Prostate gland (tissue), 2 donors: ENCODE measurements around the gene ARHGDIA. TPM values are rescaled to one million over a fixed set of nuclear protein-coding genes. Genes with fewer than 3 reads are reported as not detected.
A peak's percentile ranks its signal among the peaks of the same experiment; 100 is the strongest.

Experiments
- DNase-seq: peaks from one replicate; pipeline ENCODE4 v3.0.0-alpha.2; 2019; ENCODE audit warnings: low spot score
- H3K27ac ChIP-seq, 2 donors: fragments of 200-600 bp; sonication (generic); 2 replicates each; pipeline ENCODE4 v1.5.1; 2017 to 2019
- H3K27me3 ChIP-seq: fragments of 200-600 bp; sonication (generic); replicated peaks from 2 replicates; pipeline ENCODE4 v1.5.1; 2019; ENCODE audit not compliant: insufficient read depth
- H3K36me3 ChIP-seq, 2 donors: fragments of 200-600 bp; sonication (generic); 1 replicate in 1 of 2; 2 replicates in 1 of 2; pipeline versions ENCODE4 v1.5.1 to v1.8.1; 2017 to 2019
- H3K4me1 ChIP-seq: fragments of 200-600 bp; sonication (generic); replicated peaks from 2 replicates; pipeline ENCODE4 v1.5.1; 2019
- H3K4me3 ChIP-seq, 2 donors: fragments of 200-600 bp; sonication (generic); 2 replicates each; pipeline ENCODE4 v1.5.1; 2017 to 2019
- H3K9me3 ChIP-seq: fragments of 200-600 bp; sonication (generic); 2 replicates; pipeline ENCODE4 v1.5.1; 2017
- CTCF ChIP-seq, 4 experiments: fragments of 200-600 bp in 2 of 4; fragments of 450-650 bp in 2 of 4; sonication (generic) in 2 of 4; IDR thresholded peaks; 1 replicate in 3 of 4; 2 replicates in 1 of 4; pipeline ENCODE4 v1.5.1; 2016 to 2019; ENCODE audit warnings: antibody characterized with exemption in 4 of 4, mild to moderate bottlenecking in 2 of 4, moderate library complexity in 2 of 4
- POLR2A ChIP-seq: fragments of 450-650 bp; IDR thresholded peaks from one replicate; pipeline ENCODE4 v1.6.1; 2016; ENCODE audit warnings: antibody characterized with exemption, mild to moderate bottlenecking
- POLR2AphosphoS5 ChIP-seq: sonication (generic); formaldehyde crosslinking; IDR thresholded peaks from one replicate; pipeline ENCODE4 v1.6.1; 2017; ENCODE audit warnings: antibody characterized with exemption
- WGBS: methylation state at CpG from one replicate; pipeline ENCODE4 v1.1.5; 2018; 5-methylcytosine and 5-hydroxymethylcytosine counted together
- intact Hi-C: fragments of 100-400 bp; cut with DNase I; formaldehyde crosslinking; loops from one replicate; pipeline ENCODE4 v1.14.2; 2022
- total RNA-seq, 2 donors: library from RNA; depleted of rRNA; stranded (reverse); fragments of >200 nt; gene quantifications; one replicate each; pipeline ENCODE4 v1.1.0, GENCODE V29; 2016

Gene ARHGDIA
- total RNA-seq, 2 donors from 2014 or later: 193 to 274 TPM

- Histone ChIP-seq H3K9me3 (no peaks in the 10 kb centered on the region), H3K27me3 (no peaks in the 10 kb centered on the region), H3K27ac (peak overlapping the region; percentile 90 to 96), H3K4me1 (peaks cover 21% of the 10 kb centered on the region), H3K4me3 (peak overlapping the region; percentile 69 to 95), H3K36me3 (peaks cover 0 to 10% of the 10 kb centered on the region in 2 donors)
- DNase-seq: no peak
- intact Hi-C loops: no loop called here
- 37% methylated on average over 48 of the region's 52 CpGs for WGBS
- no peak for TF ChIP-seq POLR2AphosphoS5
- peak; percentile 71 to 89 (median 74) for TF ChIP-seq CTCF (IDR thresholded peaks at IDR 0.05)
- TF ChIP-seq POLR2A: no peak
Measured at GRCh38 chr17:81869221-81870130, 1.7 kb downstream of the ARHGDIA start.

- Histone ChIP-seq H3K27me3 (no peaks in the 10 kb centered on the region), H3K4me3 (peak overlapping the region in 1 of 2 donors; percentile 95), H3K4me1 (peaks cover 21% of the 10 kb centered on the region), H3K9me3 (no peaks in the 10 kb centered on the region), H3K27ac (peak overlapping the region; percentile 90 to 96), H3K36me3 (peaks cover 0 to 10% of the 10 kb centered on the region in 2 donors)
- DNase-seq: no peak
- intact Hi-C loops: no loop called here
- 53% methylated on average over 25 of the region's 30 CpGs for WGBS
- TF ChIP-seq CTCF (IDR thresholded peaks at IDR 0.05): no peak
- TF ChIP-seq POLR2AphosphoS5: no peak
- no peak for TF ChIP-seq POLR2A
Measured at GRCh38 chr17:81868674-81869220, 2.4 kb downstream of the ARHGDIA start.

GRCh38 chr17:81867991-81868673 is 3.0 kb downstream of the ARHGDIA start:
- H3K4me3 ChIP-seq: no peak overlapping the region
- H3K36me3 ChIP-seq: peaks cover 0 to 10% of the 10 kb centered on the region in 2 donors
- peaks cover 21% of the 10 kb centered on the region for H3K4me1 ChIP-seq
- no peaks in the 10 kb centered on the region for H3K27me3 ChIP-seq
- peak overlapping the region; percentile 90 to 96 for H3K27ac ChIP-seq
- H3K9me3 ChIP-seq: no peaks in the 10 kb centered on the region
- intact Hi-C loops: no loop called here
- no peak for DNase-seq
- TF ChIP-seq POLR2A (no peak), POLR2AphosphoS5 (no peak), CTCF (IDR thresholded peaks at IDR 0.05) (no peak)
- 56% methylated on average over 23 of the region's 28 CpGs for WGBS

- WGBS: 49% methylated on average over 23 of the region's 23 CpGs
- Histone ChIP-seq H3K27me3 (no peaks in the 10 kb centered on the region), H3K4me3 (no peak overlapping the region), H3K27ac (peak overlapping the region; percentile 57 to 96), H3K9me3 (no peaks in the 10 kb centered on the region), H3K4me1 (peaks cover 21% of the 10 kb centered on the region), H3K36me3 (peaks cover 0 to 10% of the 10 kb centered on the region in 2 donors)
- intact Hi-C loops: no loop called here
- TF ChIP-seq POLR2A (no peak), CTCF (IDR thresholded peaks at IDR 0.05) (no peak)
- no peak for DNase-seq
Measured at GRCh38 chr17:81867170-81867990, 3.8 kb downstream of the ARHGDIA start.
